ENCODE results near the gene KIF3B.
"Not testable (repeated sequence)": the region's sequence is repeated elsewhere in the genome, so short reads cannot be mapped to it uniquely, and the experiment has no call there.

DNA sequence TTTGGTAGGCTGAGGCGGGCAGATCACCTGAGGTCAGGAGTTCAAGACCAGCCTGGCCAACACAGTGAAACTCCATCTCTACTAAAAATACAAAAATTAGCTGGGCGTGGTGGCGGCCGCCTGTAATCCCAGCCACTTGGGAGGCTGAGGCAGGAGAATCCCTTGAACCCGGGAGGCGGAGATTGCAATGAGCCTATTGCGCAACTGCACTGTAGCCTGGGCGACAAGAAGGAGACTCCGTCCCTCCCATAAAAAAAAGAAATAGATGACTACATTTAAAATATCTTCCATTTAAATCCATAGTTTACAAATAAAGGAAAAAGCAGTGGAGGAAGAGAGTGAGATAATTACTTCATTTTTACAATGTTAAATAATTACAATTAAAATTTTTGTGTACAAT, 102.6 kb downstream of the KIF3B start:
- not testable (repeated sequence) for TF ChIP-seq CTCF (optimal IDR thresholded peaks at IDR 0.05 in 1 of 3, IDR thresholded peaks at IDR 0.05 in 1 of 3, conservative IDR thresholded peaks at IDR 0.05 in 1 of 3; ENCODE audit: extremely low read depth in 1 of 3, insufficient read depth in 2 of 3, low read length in 3 of 3); EZH2 (IDR thresholded peaks at IDR 0.05; ENCODE audit: low read length)

All from keratinocyte (primary cell).